OCI-LY7 (cell line): ENCODE results near the gene LDAH. TPM values are rescaled to one million over a fixed set of nuclear protein-coding genes. Genes with fewer than 3 reads are reported as not detected.

ENCODE experiments used
- BruUV-seq: library from RNA; stranded (reverse); fragments of 400-500 nt; replicated peaks from 2 replicates; lab custom pipeline; 2021; lab: Mats Ljungman, UMichigan
- CTCF ChIA-PET: fragments of 300-600 bp; sonication (Branson Sonifier 250); formaldehyde crosslinking; loops from one replicate; lab custom pipeline; 2022; ENCODE audit warnings: antibody characterized with exemption; ENCODE audit not compliant: unreplicated experiment; lab: Charles Lee
- POLR2A ChIA-PET: fragments of 300-600 bp; sonication (Branson Sonifier 250); formaldehyde crosslinking; loops from one replicate; lab custom pipeline; 2022; ENCODE audit warnings: antibody characterized with exemption; lab: Charles Lee
- DNase-seq: peaks from one replicate; pipeline ENCODE4 v3.0.0-alpha.2; 2015; ENCODE audit warnings: low spot score
- H2AFZ ChIP-seq: fragments of 200-600 bp; sonication (generic), shearing (Covaris generic); 2 replicates; pipeline ENCODE4 v1.6.1; 2014; ENCODE audit warnings: mild to moderate bottlenecking, antibody characterized with exemption, low read length, moderate library complexity
- H3K27ac ChIP-seq: fragments of 200-600 bp; sonication (generic); 2 replicates; pipeline ENCODE4 v1.5.1; 2014; ENCODE audit warnings: mixed run types, low read depth, mild to moderate bottlenecking, moderate library complexity, low read length, inconsistent platforms; ENCODE audit not compliant: poor library complexity, severe bottlenecking
- H3K36me3 ChIP-seq: fragments of 200-600 bp; sonication (generic); 2 replicates; pipeline ENCODE4 v1.6.1; 2014; ENCODE audit warnings: mild to moderate bottlenecking, antibody characterized with exemption, low read length, moderate library complexity, mixed read lengths; ENCODE audit not compliant: insufficient read depth
- H3K4me1 ChIP-seq: fragments of 200-600 bp; sonication (generic); 2 replicates; pipeline ENCODE4 v1.5.1; 2014; ENCODE audit warnings: mild to moderate bottlenecking, low read length; ENCODE audit not compliant: insufficient read depth, poor library complexity, severe bottlenecking
- H3K4me2 ChIP-seq: fragments of 200-600 bp; sonication (generic); 2 replicates; pipeline ENCODE4 v1.6.1; 2014; ENCODE audit warnings: mild to moderate bottlenecking, low read length
- H3K4me3 ChIP-seq: fragments of 200-600 bp; sonication (generic); 2 replicates; pipeline ENCODE4 v1.5.1; 2014; ENCODE audit warnings: mild to moderate bottlenecking, low read depth, low read length; ENCODE audit not compliant: poor library complexity, severe bottlenecking
- H3K79me2 ChIP-seq: fragments of 200-600 bp; sonication (generic); 2 replicates; pipeline ENCODE4 v1.6.1; 2016; ENCODE audit warnings: low read depth, mild to moderate bottlenecking, low read length, moderate library complexity, mixed read lengths; ENCODE audit not compliant: insufficient read depth
- H3K9me2 ChIP-seq: fragments of 200-600 bp; sonication (generic); 2 replicates; pipeline ENCODE4 v1.6.1; 2016; ENCODE audit warnings: mild to moderate bottlenecking, low read length, mixed read lengths; ENCODE audit not compliant: insufficient read depth
- H3K9me3 ChIP-seq: fragments of 200-600 bp; sonication (generic); 2 replicates; pipeline ENCODE4 v1.6.1; 2014; ENCODE audit warnings: mild to moderate bottlenecking, mixed run types, low read length, mixed read lengths
- H4K20me1 ChIP-seq: fragments of 200-600 bp; sonication (generic); 2 replicates; pipeline ENCODE4 v1.6.1; 2014; ENCODE audit warnings: mild to moderate bottlenecking, antibody characterized with exemption, low read length, moderate library complexity, mixed read lengths; ENCODE audit not compliant: insufficient read depth
- EZH2phosphoT487 ChIP-seq: fragments of 200-600 bp; sonication (generic); IDR thresholded peaks from 2 replicates; pipeline ENCODE4 v1.6.1; 2018; ENCODE audit warnings: low read depth, borderline replicate concordance, mild to moderate bottlenecking, mixed run types, antibody characterized with exemption, low read length, moderate library complexity, mixed read lengths
- intact Hi-C: fragments of 100-400 bp; cut with micrococcal nuclease; formaldehyde crosslinking; loops from one replicate; pipeline ENCODE4 v1.10.0; 2022; ENCODE audit not compliant: unreplicated experiment
- total RNA-seq, 2 experiments: library from RNA; depleted of rRNA in 1 of 2; stranded (reverse); fragments of >200 nt in 1 of 2; shearing (Covaris generic) in 1 of 2; gene quantifications; 2 replicates each; pipeline ENCODE4 v1.2.3, GENCODE V29; 2014 to 2022
- TF ChIP-seq, protein P1 (sequence below): fragments of 200-600 bp; sonication (generic); conservative IDR thresholded peaks from 2 replicates; pipeline ENCODE4 v1.5.1; 2014; ENCODE audit warnings: mild to moderate bottlenecking, antibody characterized with exemption, low read length, moderate library complexity, mixed read lengths

Gene LDAH
- total RNA-seq, 2 experiments from 2014 or later = 21.7 to 38.1 TPM

DNA sequence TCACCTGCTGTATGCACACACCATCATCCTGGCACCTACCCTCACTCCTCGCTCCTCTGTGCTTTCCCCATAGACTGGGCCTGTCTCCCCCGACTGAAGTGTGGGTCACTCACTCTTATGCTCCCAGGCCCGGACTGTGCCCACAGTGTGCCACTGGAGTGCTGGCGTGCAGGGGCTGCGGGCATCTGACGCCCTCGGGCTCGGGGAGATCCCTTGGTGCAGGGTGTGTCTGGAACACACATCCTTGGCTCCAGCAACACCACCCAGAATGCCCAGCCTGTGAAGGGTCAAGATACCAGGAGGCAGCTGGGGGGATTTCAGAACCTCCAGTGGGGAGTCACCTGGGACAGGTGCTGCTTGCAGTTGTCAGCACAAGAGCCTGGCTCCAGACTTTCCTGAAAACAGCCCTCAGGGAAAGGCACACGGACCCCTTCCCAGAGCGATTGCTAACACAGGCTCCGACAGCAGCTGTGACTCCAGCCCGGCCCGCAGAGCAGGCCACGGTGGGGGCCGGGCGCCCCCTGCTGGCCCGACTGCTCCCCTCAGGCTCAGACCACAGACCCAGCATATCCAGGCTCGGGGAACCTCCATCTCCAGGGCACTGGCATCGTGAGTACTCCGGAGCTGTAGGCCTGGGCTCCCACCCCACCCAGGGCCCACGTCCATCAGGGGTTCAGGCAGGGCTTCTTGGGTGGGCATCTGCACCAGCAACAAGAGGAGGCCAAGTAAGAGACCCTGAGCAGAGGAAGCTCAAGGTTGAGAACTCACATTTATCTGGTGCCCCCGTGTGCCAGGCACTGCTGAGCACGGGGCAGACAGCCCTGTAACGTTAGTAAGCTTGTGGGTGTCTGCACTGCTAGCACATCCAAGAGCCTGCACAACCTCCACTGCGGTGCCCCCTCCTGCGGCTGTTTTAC, 180.6 kb downstream of the LDAH start:
- DNase-seq = peak; percentile 66
- intact Hi-C loops = loop anchor here (1.0 kb wide), 1 partner anchor 199 kb away; no protein-coding TSS in a partner anchor
- Histone ChIP-seq H2AFZ (no peak overlapping the region), H3K36me3 (no peaks in the 10 kb centered on the region), H3K27ac (no peak overlapping the region), H4K20me1 (no peaks in the 10 kb centered on the region), H3K4me3 (no peak overlapping the region), H3K4me1 (no peaks in the 10 kb centered on the region), H3K79me2 (no peaks in the 10 kb centered on the region), H3K9me2 (no peaks in the 10 kb centered on the region), H3K9me3 (no peaks in the 10 kb centered on the region), H3K4me2 (no peak overlapping the region)
- TF ChIP-seq, protein P1, sequence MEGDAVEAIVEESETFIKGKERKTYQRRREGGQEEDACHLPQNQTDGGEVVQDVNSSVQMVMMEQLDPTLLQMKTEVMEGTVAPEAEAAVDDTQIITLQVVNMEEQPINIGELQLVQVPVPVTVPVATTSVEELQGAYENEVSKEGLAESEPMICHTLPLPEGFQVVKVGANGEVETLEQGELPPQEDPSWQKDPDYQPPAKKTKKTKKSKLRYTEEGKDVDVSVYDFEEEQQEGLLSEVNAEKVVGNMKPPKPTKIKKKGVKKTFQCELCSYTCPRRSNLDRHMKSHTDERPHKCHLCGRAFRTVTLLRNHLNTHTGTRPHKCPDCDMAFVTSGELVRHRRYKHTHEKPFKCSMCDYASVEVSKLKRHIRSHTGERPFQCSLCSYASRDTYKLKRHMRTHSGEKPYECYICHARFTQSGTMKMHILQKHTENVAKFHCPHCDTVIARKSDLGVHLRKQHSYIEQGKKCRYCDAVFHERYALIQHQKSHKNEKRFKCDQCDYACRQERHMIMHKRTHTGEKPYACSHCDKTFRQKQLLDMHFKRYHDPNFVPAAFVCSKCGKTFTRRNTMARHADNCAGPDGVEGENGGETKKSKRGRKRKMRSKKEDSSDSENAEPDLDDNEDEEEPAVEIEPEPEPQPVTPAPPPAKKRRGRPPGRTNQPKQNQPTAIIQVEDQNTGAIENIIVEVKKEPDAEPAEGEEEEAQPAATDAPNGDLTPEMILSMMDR = peak; percentile 90
- no peak for TF ChIP-seq EZH2phosphoT487
- no TSS peak for BruUV-seq
- POLR2A ChIA-PET = interaction anchor here (0.5 to 0.9 kb wide), 3 partner anchors 19 to 55 kb away, joined by 3 to 4 read pairs (median 3); no protein-coding TSS in a partner anchor
- CTCF ChIA-PET = interaction anchor here (0.9 to 1.4 kb wide), 4 partner anchors 9 to 219 kb away, joined by 3 to 5 read pairs (median 4); partner anchors contain the start of gene RHOB

DNA sequence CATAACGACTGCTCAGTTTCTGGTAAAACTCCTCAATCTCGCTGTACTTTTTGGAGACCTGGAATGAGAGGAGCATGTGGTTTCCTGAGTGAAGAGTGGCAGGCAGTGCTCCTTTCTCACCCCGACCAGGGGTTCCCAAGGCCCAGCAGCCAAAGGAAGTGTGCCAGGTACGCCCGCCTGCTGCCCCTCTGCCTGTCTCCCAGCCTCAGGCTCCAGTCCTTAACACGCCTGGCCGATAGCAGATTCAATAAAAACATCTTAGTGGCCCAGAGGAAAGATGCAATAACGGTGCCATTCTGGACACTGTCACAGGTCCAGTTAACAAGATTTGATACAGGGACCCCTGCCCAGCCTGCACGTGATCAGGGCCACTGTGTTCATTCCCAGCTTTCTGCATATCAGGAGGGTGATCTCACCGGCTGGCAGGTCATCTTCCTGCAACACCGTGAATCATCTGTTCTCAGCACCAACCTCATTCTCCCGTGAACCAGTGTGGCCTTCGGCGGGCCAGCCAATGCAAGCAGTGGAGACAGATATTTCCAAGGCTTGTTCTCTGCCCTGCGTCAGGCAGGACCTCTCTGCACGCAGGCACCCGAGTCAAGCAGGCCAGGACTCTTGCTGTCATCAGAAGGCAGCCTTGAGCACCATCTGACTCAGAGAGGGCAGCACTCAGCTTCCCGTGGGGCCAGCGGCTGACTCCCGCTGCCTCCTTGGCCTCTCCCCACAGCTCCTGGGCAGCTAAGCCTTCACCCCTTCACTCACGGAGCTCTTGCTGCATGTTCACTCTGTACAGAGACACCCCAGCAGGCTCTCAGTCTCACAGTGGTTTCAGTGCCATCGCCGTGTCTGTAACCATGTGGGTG, 181.5 kb downstream of the LDAH start:
- intact Hi-C loops = no loop called here
- Histone ChIP-seq H3K4me3 (no peak overlapping the region), H3K4me1 (no peaks in the 10 kb centered on the region), H3K9me2 (no peaks in the 10 kb centered on the region), H3K4me2 (no peak overlapping the region), H2AFZ (no peak overlapping the region), H4K20me1 (no peaks in the 10 kb centered on the region), H3K36me3 (no peaks in the 10 kb centered on the region), H3K27ac (no peak overlapping the region), H3K9me3 (no peaks in the 10 kb centered on the region), H3K79me2 (no peaks in the 10 kb centered on the region)
- no peak for DNase-seq
- TF ChIP-seq, protein P1 = no peak
- no peak for TF ChIP-seq EZH2phosphoT487
- BruUV-seq = no TSS peak
- ChIA-PET CTCF (no interaction called here), POLR2A (no interaction called here)
